HTERT RPE-1 (cell line): Measurements from ENCODE around the gene TBC1D17.

ENCODE experiments used
- in situ Hi-C: fragments of 300-500 bp; cut with MboI; formaldehyde crosslinking; loops from 4 replicates; pipeline ENCODE4 v1.14.3; 2020; ENCODE audit warnings: low sequenced_read_pairs

Gene TBC1D17

DNA sequence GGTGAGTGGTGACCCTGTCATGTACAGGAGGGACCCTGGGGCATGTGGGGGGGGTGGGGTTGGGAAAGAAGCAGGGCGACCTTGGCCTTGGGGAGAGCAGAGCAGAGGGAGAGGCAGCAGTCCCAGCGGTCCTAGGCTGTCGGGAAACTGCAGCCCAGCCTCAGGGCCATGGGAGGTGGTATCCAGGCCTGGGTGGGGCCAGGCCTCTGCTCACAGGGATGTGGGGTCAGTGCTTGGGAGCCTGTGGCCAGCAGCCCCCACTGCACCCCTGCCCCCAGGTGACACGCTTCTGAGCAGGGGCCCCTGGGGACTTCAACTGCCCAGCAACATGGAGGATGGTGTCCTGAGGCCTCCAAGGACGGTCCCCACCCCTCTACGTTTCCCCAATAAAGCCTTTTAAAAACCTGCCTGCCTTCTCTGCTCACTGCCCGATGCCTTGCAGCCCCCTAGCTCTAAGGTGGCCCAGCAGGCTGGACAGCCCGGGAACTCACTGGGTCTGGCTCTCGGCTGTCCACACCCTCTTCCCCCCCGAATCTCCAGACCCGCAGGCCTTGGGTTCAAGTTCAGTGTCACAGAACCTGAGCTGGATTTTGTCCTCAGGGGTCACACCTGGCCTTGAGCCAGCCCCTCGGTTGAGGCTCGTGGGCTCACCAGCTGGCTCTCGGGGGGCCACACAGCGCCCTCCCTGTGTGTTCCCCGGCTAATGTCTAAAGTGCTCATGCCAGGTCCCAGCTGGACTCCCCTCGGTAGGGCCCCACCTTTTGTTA is 17.0 kb upstream of the TBC1D17 start:
- in situ Hi-C loops = no loop called here

DNA sequence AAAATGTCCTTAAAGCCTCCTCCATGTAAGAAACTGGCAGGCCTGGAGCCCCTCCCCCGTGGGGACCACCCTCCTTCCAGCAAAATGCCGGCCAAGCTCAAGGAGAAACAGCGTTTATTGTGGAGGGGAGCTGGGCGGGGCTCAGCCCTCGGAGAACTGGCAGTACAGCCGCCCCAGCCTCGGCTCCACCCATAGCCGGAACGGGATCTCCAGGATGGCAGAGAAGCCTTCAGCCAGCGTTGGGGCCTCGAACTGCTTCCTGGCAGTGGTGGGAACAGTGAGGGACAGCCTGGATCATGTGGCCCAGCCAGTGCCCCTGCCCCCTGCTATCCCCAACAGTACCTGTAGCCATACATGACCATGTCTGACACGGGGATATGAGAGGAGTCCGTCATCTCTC is 16.4 kb upstream of the TBC1D17 start:
- in situ Hi-C loops = no loop called here

DNA sequence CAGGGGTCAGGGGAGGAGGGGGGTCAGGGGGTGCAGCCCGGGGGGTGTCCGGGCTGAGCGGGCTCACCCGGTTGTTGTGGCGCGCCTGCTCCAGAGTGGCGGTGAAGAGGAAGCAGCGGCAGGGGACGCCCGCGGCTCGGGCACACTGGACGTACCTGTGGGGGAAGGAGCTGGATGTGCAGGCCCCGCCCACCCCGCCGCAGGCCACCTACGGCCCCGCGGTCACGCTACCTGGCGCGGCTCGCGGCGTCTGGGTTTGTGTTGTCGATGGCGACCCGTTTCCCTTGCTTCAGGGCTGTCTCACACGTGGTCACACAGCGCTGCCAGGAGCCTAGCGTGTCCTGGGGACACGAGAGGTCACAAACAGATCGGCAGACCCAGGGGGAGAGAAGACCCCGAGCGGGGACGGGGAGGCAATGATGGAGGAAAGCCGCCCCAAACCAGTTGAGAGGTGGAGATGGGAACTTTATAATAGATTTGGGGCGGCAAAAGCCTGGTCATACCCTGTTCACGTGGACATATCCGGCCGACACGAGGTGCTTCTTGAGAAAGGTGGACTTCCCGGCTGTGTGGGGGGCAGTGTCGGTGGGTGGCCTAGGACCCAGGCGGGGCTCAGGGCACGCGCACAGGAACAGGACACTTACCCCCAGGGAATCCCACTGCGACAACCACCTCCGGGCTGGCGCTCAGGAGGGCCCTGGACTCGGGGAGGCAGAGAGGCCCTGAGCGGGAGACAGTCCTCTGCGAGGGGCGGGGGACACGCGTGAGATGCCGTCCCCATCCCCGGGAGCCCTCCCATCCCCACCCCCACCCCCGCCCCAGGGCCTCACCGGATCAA is 15.7 kb upstream of the TBC1D17 start:
- in situ Hi-C loops = no loop called here

DNA sequence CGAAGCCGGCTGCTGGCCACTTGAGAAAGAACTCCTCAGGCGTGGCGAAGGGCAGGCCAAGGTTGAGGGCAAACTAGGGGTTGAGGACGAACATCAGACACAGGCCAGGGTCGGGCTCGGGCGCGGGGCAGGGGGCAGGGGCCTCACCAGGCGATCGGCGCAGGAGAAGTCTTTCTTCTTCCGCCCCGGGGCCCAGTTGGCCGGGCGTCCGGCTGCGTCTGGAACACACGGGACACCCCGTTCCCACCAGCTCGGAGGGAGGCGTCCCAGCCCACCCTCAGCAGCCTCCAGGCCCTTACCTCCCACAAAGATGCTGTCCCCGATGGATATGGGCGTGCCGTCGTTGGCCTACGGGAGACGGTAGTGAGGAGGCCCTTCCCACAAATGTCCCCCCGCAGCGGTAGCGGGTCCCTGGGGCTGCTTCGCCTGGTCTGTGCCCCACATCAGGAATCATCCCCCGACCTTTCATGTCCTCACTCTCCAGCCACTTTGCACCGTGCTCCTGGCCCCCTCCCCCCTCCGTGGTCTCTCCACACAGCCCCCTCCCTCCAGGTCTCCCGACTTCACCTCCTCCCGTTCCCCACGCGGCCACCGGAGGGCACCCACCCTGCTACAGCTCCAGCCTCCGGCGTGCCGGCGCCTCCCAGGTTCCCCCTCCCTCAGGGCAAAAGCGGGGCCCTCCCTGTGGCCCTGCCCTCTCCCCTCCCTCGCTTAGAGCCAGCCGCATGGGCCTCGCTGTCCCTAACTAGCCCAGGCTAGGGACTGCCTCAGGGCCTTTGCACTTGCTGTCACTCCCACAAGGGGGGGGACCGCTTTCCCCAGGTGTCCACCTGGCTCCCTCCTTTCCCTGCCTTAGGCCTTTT is 14.9 kb upstream of the TBC1D17 start:
- in situ Hi-C loops = no loop called here

DNA sequence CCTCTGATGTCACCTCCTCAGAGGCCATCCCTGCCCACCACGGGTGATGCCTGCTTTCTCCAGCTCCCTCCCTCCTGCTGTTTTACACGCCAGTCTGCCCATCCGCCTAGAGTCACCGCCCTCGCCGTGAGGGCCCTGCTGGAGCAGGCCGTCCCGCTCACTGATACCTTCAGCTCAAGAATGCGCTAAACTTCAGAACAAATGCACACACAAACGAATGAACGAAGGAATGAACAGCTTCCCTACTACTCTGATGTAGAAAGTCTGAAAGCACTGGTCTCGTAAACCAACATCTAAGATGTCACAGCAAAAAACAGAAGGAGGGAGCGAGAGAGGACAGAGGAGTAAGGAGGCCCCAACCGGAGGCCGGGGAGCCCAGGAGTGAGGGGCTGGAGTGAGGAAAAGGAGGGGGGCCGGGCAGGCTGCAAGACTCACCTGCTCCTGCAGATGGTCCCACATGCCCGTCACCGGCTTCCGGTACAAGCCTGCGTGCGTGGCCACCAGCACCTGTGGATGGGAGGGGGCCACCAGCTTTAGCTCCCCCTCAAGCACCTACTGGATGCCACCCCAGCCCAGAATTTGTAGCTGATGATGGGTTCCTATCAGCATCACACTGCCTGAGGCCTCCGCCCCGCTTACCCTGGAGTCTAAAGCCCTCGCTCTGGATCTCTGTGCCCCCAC is 14.1 kb upstream of the TBC1D17 start:
- in situ Hi-C loops = no loop called here

DNA sequence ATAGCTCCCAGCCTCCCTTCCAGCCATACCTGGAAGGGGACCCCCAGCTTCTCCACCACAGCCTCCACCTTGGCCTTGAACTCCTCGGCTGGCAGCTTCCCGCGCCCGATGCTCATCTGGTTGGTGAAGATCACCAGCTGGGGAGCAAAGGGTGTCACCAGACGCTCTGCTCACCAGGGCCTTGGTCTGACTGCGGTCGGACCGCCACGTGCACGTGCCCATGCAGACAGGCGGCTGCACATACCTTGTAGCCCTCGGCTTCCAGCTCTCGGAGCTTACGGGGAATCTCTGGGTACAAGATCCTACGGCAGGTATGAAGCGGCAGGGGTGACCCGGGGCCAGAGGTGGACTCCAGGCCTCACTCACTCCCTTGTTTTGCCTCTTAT is 13.6 kb upstream of the TBC1D17 start:
- in situ Hi-C loops = no loop called here

DNA sequence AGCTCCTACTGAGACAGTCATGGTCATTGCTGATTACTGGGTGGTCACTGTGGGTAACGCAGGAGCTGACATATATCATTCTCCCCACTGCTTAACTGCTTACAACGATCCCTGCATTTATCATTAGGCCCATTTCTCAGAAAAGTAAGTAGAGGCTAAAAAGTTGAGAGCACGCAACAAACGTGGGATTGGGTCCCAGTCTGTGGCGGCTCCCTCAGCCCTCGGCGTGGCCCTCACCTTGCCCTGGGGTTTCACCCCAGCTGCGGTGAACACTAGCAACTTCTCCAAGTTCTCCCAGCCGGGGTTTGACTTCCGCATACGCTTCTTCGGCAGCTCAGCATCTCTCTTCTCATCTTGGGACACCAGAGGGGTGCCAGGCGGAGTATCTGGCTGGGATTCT is 12.6 kb upstream of the TBC1D17 start:
- in situ Hi-C loops = no loop called here

DNA sequence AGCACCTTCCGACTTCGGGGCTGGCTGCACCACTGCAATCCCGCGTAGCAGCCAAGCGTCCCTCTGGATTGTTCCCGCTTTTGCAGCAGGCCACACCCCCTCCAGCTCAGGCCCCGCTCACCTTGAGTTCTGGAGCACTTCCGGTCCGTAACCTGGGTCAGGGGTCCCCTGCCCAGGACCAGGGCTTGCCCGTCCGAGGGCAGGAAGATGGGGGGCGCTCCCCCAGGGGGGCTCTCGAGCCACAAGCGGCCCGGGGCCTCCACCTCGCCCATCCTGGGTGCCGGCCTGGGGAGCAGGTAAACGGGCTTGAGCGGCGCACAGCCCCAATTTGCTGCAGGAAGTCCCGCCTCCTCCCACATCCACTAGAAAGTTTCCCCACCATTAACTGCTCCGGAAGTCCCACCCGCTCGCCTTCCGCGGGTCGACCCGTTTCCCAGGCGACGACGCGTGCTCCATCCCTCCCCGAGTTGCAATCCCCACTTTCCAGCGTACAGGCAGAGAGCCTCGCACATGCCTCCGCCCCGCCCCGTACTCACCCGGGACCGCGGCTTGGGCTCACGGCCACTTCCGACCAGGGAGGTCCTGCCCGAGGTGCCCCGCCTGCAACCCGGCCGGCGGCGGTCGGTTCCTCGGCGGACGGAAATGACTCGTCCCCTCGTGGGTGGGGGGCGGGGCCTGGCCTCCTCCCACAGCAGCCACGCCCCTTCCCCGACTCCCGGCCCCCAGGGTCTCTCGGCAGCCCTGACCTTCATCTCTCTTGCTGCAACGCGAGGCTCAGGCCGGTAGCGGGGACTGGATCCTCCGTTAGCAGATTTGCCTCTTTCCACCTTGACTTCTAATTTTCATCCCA is 10.3 kb upstream of the TBC1D17 start, which contains the start of gene PNKP:
Gene PNKP, minus strand, starts transcription at position 644 of the 850 bp plus-strand sequence. Its CDS starts 372 bp downstream, at position 272.
- in situ Hi-C loops = no loop called here

DNA sequence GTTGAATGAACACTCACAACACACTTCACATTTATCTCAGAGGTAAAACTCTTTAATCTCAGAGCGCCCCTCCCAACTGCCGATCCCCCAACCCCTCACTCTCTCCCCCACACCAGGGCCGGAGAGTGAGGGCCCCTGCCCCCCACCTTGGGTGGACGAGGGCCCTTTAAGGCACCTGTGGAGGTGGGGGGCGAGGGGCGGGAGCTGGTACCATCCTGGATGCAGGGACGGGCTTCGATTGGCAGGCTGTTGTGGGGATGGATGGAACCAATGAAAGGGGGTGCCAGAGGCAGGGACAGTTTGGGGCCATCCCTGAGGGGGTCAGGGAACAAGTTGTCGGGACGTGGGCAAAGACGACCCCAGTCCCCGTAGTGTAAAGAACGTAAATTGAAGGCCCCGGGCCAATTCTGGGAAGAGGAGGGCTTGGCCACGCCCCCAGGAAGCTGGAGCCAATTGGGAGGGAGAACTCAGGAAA is 8.5 kb upstream of the TBC1D17 start:
- in situ Hi-C loops = no loop called here

DNA sequence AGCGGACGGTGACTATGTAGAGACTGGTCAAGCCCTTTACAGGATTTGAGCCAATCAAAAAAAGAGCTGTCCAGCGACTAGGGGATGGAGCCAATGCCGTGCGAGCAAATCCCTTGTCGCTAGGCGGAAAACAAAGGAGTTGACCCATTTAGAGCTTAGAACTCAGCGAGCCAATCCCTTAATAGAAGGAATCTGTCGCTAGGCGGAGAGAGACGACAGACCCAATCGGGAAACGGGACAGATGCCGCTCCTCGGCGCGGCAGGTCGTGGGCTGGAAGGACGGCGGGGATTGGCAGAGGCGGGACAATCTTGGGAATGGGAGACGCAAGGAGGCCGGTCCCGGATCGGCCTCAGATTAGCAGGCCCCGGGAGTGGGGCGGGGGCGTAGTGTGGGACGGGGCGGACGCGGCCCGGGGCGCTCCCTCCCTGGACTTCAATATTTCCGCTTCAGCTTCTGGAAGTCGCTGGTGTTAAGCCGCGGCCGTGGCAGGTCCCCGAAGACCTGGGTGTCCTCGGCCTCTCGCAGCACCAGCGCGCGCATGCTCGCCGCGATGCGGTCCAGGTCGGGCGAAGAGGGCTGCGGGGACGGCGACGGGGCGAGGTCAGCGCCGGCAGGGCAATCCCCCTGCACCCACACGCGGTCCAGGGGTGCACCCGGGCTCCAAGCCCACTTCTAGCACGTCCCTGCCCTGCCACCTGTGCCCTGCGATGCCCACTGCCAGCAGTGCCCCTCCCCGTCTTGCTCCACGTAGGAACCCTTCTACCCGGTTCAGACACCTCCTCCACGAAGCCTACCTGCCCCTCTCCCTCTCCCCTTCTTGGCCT is 7.8 kb upstream of the TBC1D17 start:
- in situ Hi-C loops = no loop called here

DNA sequence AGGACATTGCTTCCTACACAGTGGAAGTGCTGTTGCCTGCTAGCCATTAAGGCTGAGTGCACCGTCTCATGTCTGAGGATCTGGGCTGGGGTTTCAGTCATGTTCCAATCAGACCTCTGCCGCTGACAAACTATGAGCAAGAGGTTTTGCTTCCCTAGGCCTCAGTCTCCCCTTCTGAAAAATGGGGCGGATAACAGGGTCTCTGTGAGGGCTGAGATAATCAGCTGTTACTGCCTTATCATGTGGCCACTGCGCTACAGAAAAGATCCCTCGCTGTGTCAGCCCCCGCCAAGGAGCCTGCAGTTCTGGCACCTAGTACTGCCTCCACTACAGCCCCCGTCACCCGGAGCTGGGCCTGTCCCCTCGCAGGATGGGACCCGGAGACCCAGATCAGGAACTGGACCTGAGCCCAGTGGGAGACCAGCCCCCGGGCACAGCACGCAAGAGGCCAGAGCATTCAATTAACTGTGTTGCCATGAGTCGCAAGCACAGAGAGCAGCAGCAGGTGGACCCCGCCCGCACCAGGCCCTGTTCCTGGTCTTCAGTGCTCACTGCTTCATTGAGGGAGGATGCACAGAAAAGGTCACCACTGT is 7.1 kb upstream of the TBC1D17 start:
- in situ Hi-C loops = no loop called here

DNA sequence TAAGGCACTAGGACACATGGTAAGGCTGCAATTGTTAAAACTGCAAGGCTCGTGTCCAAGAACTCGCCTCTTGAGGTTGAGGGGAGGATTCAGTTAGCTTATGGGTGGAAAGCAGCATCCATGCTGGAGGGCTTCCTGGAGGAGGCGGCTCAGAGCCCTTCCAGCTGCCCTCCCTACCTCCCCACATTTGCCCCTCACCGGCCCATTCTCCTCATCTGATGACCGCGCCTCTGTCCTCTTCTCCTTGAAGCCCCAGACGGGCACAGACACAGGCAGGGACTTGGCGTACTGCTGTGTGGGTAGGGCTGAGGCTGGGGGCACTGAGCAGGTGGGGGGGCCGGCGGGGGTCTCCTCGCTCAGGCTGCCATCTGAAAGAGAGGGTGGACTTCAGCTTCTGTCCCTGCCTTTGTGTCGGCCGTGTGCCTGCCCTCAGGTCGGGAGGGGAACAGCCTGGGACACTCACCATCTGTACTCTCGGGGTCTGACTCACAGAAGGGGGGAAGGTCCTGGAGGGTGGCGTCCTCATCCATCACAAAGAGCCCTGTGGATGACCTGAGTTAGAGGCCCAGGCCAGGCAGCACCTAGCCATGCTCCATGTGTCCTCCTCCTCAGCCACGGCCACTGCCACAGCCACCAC is 6.0 kb upstream of the TBC1D17 start:
- in situ Hi-C loops = no loop called here

DNA sequence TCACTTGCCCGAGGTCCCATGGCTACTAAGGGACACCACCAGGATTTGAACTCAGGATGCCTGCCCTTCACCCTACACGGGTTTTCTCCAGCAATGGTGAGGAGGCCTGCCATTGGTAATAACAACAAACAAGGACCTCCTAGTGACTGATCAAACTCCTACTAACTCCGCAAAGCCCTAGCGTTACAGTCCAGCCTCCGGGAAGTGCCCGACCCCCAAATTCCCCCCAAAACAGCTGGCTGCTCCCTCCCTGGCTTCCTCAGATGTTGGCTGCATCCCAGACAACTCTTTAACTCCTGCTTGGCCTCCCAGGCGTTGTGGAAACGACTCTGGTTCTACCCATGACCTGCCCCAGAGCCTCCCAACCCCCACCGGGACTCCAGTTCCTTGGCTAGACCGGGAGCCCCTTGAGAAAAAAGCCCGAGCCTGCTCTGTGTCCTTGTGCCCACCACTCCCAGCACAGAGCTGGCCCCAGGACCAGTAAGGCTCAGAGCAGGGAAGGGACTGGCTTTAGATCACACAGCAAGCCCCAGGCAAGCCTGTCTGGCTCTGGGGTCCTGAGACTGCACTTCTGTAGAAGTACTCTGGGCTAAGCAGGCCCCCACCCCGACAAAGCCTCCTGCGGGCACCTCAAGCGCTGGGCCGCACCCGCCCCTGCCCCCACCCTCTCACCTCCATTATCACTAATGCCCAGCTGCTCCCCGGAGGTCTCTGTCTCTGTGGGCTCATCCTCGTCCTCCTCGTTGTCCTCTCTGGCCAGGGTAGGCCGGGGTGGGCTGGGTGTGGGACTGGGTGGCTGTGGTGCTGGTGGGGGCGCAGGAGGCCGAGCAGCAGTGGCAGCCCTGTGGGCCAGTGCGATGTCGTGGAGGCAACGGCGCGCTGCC is 5.0 kb upstream of the TBC1D17 start:
- in situ Hi-C loops = no loop called here

DNA sequence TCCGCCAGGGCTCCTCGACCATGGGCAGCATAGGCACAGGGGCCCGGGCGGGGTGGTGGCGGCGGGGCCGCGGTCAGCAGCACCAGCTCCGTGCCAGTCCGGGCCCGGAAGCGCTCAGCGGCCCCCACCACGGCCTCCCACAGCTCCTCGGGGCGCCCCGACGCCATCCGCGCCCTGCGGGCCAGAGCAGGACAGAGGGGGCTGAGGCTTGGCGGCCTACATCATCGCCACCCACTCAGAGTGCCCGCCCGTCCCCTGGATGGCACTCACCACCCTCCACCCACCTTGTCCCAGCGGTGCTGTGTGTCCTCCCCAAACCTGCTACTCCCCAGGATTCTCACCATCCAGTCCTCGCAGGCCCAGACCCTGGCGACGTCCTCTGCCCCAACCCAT is 4.4 kb upstream of the TBC1D17 start:
- in situ Hi-C loops = no loop called here

DNA sequence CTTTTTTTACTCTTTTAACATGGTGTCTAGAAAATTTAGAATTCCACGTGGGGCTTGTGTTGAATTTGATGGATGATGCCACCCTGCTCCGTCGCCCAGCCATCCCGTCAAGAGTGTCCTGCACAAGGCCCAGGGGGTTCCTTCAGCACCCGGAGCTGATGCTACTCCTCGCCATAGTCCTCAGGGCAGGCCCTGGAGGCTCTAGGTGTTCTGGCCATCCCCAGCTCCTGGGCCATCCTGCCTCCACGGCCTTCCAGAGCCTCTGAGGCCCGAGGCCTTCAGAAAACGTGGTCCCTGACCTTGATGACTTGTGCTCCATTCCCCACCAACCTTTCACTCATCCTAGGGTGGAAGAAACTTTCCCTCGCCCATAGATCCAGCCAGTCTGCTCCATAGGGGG is 3.7 kb upstream of the TBC1D17 start:
- in situ Hi-C loops = no loop called here

DNA sequence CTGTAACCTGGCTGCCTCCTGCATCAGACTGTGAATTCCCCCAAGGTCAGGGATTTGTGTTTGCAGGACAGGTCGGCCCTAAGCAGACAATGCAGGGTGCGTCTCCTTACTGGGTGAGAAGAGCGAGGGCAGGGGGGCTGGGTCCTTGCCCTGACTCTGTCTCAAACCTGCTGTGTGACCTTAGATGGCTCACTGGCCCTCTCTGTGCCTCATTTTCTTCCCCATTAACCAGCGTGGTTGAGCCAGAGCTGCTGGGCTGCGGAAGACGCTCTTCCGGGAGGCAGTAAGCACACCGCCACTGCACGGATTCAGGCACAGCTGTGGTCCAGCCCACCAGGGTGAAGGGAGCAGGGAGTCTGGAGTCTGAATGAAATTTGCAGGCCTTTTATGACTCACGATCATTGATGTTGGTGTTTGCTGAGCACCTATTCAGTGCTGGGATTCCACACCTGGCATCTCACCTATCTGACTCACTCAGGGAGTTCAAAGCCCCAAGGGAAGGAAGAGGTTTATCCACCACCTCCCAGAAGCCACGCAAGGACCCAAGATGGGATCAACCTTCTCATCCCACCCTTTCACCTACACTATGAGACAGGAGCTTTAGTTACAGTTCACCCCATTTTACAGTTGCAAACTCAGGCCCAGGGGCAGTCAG is 2.9 kb upstream of the TBC1D17 start:
- in situ Hi-C loops = no loop called here
